Activated CD4-positive, alpha-beta T cell treated with anti-CD3 and anti-CD28 coated beads, Interleukin-2, amount 50 U/mL, for 1 hour (primary cell): ENCODE data around the gene NLRC5.
"Not testable (repeated sequence)": the region's sequence is repeated elsewhere in the genome, so short reads cannot be mapped to it uniquely, and the experiment has no call there.

Experiments used
- DNase-seq: peaks from one replicate; pipeline ENCODE4 v3.0.0-alpha.2; 2020

The NLRC5 gene

DNA sequence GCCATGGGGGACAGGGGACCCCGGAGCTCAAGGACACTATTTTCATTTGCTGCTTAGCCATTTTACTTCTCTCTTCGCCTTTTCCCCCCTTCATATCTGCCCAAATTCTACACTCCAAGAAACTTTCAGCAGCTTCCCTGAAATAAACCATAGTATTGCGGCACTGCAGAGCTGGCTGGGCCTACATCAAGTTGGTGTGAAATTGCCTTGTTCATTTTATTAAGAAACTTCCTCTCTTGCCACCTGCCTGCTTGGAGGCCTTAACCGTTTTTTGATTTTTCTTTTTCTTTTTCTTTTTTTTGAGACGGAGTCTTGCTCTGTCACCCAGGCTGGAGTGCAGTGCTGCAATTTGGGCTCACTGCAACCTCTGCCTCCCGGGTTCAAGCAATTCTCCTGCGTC is 95.6 kb downstream of the NLRC5 start:
- no peak for DNase-seq

- no peak for DNase-seq
Observed at GRCh38 chr16:57087003-57087402, 97.6 kb downstream of the NLRC5 start.

- DNase-seq: no peak
Observed at GRCh38 chr16:57089406-57089805, 100.0 kb downstream of the NLRC5 start.

- no peak for DNase-seq
Observed at GRCh38 chr16:57091200-57091974, 102.0 kb downstream of the NLRC5 start.

GRCh38 chr16:57091975-57092785 is 102.8 kb downstream of the NLRC5 start, which contains the start of gene CPNE2:
TSS of gene CPNE2 (plus strand) at chr16:57092583. CDS start at chr16:57110743, 18,160 bp downstream.
- DNase-seq: no peak

DNA sequence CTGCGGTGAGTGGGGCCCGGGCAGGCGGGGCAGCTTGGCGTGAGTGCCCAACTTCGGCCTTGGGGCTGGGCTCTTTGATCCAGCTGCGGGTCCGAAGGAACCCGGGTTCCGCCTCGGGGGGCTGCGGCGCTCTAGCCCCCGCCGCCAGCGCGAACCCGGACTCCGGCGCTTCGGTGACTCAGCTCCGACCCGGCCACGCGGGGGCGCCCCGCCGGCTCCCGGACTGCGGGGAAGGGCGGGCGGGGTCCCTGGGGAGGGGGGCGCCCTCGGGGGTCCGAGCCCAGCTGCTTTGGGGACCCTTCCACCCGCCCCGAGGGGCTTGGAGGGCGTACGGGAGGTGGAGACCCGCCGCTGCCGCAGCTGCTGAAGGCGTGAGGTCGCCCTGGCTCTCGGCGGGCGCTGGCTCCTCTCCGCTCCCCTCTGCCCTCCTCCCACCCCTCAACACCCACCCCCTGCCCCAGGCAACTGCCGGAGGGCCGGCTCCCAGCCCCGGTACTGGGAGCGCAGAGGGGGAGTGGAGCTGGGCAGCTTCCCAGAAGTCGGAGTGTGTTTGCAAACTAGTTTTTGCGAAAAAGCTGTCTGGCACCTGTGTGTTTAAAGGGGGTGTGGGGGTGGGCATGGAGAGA is 103.5 kb downstream of the NLRC5 start:
- DNase-seq: peak; percentile 46

DNA sequence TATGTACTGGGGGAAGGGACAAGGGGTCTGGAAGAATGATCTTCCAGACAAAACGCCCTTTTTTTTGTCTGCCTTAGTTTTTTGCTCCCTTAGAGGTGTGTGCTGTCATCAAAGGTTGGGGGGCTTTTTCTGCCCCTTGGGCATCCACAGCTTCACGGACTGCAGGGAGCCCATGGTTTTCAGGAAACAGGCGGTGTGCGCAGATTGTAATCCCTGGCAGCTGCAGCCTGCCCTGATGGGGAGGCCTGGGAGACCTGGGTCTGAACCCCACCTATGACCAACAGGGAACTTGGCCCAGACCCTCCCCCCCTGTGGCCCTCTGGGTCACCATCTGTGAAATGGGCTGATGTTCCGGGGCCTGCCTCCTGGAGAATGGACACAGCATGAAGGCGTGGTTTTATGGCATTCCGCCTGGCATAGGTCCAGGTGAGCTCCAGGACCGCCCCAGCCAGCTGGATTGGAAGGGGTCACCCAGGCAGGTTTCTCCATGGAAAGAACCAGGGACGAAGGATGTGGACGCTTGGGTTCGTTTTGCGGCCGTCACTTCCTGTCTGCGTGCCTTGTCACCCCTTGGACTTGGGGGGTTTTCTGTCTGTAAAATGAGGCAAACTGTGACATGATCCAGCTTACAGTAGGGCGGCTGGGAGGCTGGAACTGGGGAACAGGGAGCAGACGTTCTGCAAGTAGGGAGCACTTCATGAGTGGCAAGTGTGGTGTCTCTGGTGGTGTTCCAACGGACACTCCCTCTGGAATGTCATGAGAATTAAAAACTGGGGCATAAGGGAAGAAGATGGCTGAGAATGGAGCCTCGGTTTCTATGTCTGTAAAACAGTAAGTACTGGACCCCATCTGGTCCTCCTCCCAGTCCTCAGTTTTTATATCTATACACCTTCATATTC is 104.6 kb downstream of the NLRC5 start:
- DNase-seq: no peak

DNA sequence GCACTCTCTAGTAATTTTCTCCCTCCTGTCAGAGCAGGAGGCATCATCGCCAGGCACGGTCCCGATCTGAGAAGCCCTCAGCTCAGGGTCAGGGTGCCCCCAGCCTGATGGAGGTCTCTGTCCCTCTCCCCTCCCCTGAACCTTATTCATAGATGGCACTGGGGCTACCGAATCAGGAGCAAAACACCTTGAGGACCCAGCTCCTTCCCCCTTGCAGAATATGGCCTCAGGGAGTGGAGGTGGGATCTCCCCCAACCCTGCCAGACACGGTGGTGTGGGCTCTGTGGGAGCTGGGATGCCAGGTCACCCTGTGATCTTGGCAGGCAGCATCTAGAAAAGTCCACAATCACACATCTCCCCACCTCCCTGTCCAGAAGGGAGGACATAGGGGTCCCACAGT is 105.6 kb downstream of the NLRC5 start:
- DNase-seq: no peak

GRCh38 chr16:57096192-57096591 is 106.8 kb downstream of the NLRC5 start:
- no peak for DNase-seq

DNA sequence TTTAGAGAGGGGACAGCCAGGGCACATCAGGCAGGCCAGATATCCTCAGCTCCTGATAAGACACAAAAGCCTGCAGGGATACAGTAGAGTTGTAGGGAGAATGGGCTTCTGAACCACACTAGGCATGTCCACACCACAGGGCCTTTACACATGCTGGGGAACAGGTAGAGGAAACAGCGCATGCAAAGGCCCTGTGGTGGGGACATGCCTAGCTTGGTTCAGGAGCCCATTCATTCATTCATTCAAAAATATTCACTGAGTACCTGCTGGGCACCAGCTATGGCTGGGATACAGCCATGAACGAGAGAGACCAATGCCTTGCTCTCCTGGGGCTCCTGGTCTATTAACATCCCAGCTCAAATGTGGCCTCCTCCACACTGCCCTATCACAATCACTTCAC is 107.4 kb downstream of the NLRC5 start:
- no peak for DNase-seq

GRCh38 chr16:57098188-57098841 is 109.0 kb downstream of the NLRC5 start:
- no peak for DNase-seq

DNA sequence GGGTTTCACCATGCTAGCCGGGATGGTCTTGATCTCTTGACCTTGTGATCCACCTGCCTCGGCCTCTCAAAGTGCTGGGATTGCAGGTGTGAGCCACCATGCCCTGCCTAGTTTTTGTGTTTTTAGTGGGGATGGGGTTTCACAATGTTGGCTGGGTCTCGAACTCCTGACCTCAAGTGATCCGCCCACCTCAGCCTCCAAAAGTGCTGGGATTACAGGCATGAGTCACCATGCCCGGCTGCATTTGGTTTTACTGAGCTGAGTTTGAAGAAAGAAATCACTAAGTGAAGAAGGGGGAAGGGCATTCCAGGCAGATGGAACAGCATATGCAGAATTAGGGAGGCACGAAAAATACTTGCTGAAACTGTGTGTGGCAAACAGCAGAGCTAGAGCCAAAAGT is 110.6 kb downstream of the NLRC5 start:
- DNase-seq: not testable (repeated sequence)

DNA sequence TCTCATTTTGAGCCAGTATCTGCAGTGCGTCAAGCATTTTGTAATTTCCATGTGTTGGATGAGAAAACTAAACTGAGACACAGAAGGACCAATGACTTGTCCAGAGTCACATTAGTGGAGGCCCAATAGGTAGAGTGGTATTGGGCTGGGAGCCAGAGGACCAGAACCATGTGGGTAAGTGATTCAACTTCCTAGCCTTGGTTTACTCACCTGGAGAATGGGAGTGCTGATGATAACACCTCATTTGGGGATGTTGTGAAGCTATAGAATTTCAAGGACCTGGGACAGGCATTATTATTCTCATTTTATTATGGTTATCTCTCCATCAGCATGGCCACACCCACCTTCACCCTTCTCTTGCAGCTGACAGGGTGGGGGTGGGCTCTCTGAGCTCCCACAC is 111.1 kb downstream of the NLRC5 start:
- DNase-seq: no peak

- no peak for DNase-seq
Observed at GRCh38 chr16:57102888-57103851, 113.8 kb downstream of the NLRC5 start.

- DNase-seq: no peak
Observed at GRCh38 chr16:57104706-57105105, 115.3 kb downstream of the NLRC5 start.

- DNase-seq: no peak
Observed at GRCh38 chr16:57105184-57105583, 115.8 kb downstream of the NLRC5 start.

DNA sequence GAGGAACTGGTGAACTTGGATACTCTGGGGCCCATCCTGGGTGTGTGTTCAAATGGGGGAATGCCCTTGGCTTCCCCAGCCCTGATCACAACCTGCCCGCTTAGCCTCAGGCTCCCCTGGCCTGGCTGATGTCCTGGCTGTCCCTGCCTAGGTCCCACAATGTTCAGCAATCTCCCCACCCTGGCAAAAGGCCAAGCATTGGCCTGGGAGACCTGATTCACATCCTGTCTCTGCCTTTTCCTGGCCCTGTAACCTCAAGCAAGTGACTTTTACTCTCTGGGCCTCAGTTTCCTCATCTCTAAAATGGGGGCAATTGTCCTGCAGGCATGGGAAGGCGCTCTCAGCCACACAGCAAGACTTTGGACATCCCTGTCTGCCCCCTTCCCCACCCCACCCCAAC is 117.4 kb downstream of the NLRC5 start:
- DNase-seq: no peak

GRCh38 chr16:57107321-57107922 is 118.1 kb downstream of the NLRC5 start:
- no peak for DNase-seq

GRCh38 chr16:57108432-57108831 is 119.1 kb downstream of the NLRC5 start:
- no peak for DNase-seq
